ENCODE measurements around the gene NOG.

Gene NOG

GRCh38 chr17:56641373-56641772 lies 47.9 kb downstream of the NOG start:
- no peak overlapping the region for H3K4me3 ChIP-seq (ENCODE audit: low read depth, low read length)
- ChIA-PET POLR2A (no interaction called here), CTCF (interaction anchor here (0.9 kb wide), 1 partner anchor 12 kb away, joined by 3 read pairs; no protein-coding TSS in a partner anchor)
- DNase-seq (ENCODE audit: low read depth, low spot score) = no peak
- TF ChIP-seq CTCF (IDR thresholded peaks at IDR 0.05; ENCODE audit: insufficient read depth, low read length, missing control alignments) = no peak

- no peak overlapping the region for H3K4me3 ChIP-seq (ENCODE audit: low read depth, low read length)
- no peak for TF ChIP-seq CTCF (IDR thresholded peaks at IDR 0.05; ENCODE audit: insufficient read depth, low read length, missing control alignments)
- ChIA-PET CTCF (interaction anchor here (0.9 kb wide), 1 partner anchor 12 kb away, joined by 3 read pairs; no protein-coding TSS in a partner anchor), POLR2A (no interaction called here)
- no peak for DNase-seq (ENCODE audit: low read depth, low spot score)
Observed at GRCh38 chr17:56641894-56642293, 48.4 kb downstream of the NOG start.

- ChIA-PET POLR2A (no interaction called here), CTCF (no interaction called here)
- no peak overlapping the region for H3K4me3 ChIP-seq (ENCODE audit: low read depth, low read length)
- TF ChIP-seq CTCF (IDR thresholded peaks at IDR 0.05; ENCODE audit: insufficient read depth, low read length, missing control alignments) = no peak
- DNase-seq (ENCODE audit: low read depth, low spot score) = no peak
Observed at GRCh38 chr17:56642424-56642823, 48.9 kb downstream of the NOG start.

All from AG04449 (cell line).